ENCODE data around the gene SHROOM1.

DNA sequence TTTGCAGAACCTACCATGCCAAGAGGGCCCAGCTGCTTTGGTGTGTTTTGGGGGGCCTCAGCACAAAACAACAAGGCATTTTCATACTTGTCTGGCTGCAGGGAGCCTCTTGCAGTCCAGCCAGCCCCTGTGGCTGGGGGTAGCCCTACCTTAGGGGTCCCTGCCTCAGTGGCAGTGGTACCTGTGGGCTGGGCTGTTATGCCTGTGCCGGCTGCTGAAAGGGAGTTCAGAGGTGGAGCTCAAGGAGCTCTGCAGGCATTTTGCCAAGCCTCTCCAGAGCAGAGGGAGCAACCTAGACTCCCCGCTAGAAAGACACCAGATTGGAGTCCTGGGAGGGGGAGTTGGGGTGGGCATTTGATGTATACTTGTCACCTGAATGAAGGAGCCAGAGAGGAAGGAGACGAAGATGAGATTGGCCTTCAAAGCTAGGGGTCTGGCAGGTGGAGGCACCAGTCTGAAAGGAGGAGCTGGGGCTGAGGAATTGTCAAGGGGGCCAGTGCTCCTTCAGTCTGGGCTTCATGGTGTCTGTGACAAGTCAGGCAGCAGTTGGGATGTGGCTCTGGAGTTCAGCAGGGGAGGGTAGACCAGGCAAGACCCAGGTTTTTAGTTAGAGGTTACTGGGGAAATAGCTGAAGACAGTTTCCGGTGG is 1.5 kb downstream of the SHROOM1 start:
- TF ChIP-seq, protein P1, sequence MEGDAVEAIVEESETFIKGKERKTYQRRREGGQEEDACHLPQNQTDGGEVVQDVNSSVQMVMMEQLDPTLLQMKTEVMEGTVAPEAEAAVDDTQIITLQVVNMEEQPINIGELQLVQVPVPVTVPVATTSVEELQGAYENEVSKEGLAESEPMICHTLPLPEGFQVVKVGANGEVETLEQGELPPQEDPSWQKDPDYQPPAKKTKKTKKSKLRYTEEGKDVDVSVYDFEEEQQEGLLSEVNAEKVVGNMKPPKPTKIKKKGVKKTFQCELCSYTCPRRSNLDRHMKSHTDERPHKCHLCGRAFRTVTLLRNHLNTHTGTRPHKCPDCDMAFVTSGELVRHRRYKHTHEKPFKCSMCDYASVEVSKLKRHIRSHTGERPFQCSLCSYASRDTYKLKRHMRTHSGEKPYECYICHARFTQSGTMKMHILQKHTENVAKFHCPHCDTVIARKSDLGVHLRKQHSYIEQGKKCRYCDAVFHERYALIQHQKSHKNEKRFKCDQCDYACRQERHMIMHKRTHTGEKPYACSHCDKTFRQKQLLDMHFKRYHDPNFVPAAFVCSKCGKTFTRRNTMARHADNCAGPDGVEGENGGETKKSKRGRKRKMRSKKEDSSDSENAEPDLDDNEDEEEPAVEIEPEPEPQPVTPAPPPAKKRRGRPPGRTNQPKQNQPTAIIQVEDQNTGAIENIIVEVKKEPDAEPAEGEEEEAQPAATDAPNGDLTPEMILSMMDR (IDR thresholded peaks at IDR 0.05 in 4 of 5, conservative IDR thresholded peaks at IDR 0.05 in 1 of 5): no peak
- TF ChIP-seq POLR2A (IDR thresholded peaks at IDR 0.05): no peak

All from gastrocnemius medialis (tissue), 4 donors.